Glutamatergic neuron (in vitro differentiated cells): Measurements from ENCODE around the gene ZPBP. TPM values are rescaled to one million over a fixed set of nuclear protein-coding genes. Genes with fewer than 3 reads are reported as not detected.

Source experiments
- DNase-seq: peaks from one replicate; pipeline ENCODE4 v3.0.0; 2022
- H3K27ac Mint-ChIP-seq: one replicate; pipeline ENCODE4 v1.8.0; 2020; ENCODE audit warnings: mild to moderate bottlenecking, mixed read lengths, inconsistent platforms; ENCODE audit not compliant: unreplicated experiment
- H3K27me3 Mint-ChIP-seq: one replicate; pipeline ENCODE4 v1.8.0; 2020; ENCODE audit warnings: mild to moderate bottlenecking, moderate library complexity, mixed read lengths, inconsistent platforms; ENCODE audit not compliant: unreplicated experiment
- H3K36me3 Mint-ChIP-seq: one replicate; pipeline ENCODE4 v1.8.0; 2020; ENCODE audit warnings: mild to moderate bottlenecking, mixed read lengths, inconsistent platforms; ENCODE audit not compliant: unreplicated experiment
- H3K4me1 Mint-ChIP-seq: one replicate; pipeline ENCODE4 v1.8.0; 2020; ENCODE audit warnings: mild to moderate bottlenecking, low read depth, mixed read lengths, inconsistent platforms; ENCODE audit not compliant: unreplicated experiment
- H3K4me3 Mint-ChIP-seq: one replicate; pipeline ENCODE4 v1.8.0; 2020; ENCODE audit warnings: mild to moderate bottlenecking, mixed read lengths, inconsistent platforms; ENCODE audit not compliant: unreplicated experiment
- H3K9me3 Mint-ChIP-seq: one replicate; pipeline ENCODE4 v1.8.0; 2020; ENCODE audit warnings: mild to moderate bottlenecking, moderate library complexity, mixed read lengths, inconsistent platforms; ENCODE audit not compliant: unreplicated experiment
- total RNA-seq: library from RNA; stranded (reverse); fragmentation: NEBNext Ultra II Directional; extraction: Animal tissue kit (Norgen Biotek cat#: 25700); gene quantifications from one replicate; pipeline ENCODE4 v1.2.1, GENCODE V29; 2021; ENCODE audit not compliant: unreplicated experiment
- TF ChIP-seq, protein P1 (sequence below): fragments of 200-600 bp; sonication (generic); IDR thresholded peaks from one replicate; pipeline ENCODE4 v1.5.0; 2021; ENCODE audit not compliant: partially characterized antibody, unreplicated experiment

The ZPBP gene
- total RNA-seq, 1 donor from 2014 or later = not detected

DNA sequence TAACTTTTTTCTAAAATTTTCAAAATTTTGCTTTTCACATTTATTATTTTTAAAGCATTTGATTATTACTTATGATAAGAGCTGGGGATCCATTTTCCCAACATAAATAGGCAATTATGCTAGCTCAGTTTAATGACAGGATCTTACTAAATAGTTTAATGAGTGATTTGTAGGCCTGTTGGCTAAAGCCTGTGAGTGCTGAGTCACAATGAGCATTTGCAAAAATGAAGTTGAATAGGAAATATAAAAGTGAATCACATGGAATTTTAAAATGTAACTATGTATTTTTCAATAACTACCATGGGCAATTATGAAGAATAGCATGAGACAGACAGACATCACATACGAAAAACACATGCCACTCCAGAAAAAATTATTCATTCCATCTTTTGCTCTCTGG lies 45.1 kb upstream of the ZPBP start:
- Mint-ChIP-seq H3K4me3 (no peak overlapping the region), H3K27ac (no peak overlapping the region), H3K27me3 (no peaks in the 10 kb centered on the region), H3K4me1 (no peaks in the 10 kb centered on the region), H3K9me3 (peaks cover 1% of the 10 kb centered on the region), H3K36me3 (no peaks in the 10 kb centered on the region)
- TF ChIP-seq, protein P1, sequence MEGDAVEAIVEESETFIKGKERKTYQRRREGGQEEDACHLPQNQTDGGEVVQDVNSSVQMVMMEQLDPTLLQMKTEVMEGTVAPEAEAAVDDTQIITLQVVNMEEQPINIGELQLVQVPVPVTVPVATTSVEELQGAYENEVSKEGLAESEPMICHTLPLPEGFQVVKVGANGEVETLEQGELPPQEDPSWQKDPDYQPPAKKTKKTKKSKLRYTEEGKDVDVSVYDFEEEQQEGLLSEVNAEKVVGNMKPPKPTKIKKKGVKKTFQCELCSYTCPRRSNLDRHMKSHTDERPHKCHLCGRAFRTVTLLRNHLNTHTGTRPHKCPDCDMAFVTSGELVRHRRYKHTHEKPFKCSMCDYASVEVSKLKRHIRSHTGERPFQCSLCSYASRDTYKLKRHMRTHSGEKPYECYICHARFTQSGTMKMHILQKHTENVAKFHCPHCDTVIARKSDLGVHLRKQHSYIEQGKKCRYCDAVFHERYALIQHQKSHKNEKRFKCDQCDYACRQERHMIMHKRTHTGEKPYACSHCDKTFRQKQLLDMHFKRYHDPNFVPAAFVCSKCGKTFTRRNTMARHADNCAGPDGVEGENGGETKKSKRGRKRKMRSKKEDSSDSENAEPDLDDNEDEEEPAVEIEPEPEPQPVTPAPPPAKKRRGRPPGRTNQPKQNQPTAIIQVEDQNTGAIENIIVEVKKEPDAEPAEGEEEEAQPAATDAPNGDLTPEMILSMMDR = no peak
- DNase-seq = no peak

DNA sequence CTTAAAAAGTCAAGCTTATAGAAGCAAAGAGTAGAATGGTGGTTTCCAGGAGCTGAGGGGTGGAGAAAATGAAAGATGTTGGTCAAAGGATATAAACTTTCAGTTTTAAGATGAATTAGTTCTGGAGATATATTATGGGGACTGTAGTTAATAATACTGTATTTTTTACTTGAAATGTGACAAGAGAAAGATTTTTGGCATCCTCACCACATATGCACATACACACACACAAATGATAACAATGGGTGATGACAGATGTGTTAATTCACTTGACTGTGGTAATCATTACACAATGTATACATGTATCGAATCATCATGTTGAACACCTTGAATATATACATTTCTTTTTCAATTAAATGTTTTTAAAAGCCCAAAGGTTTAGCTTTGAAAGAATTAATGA lies 32.7 kb upstream of the ZPBP start:
- TF ChIP-seq, protein P1 = no peak
- Mint-ChIP-seq H3K36me3 (no peaks in the 10 kb centered on the region), H3K27ac (no peak overlapping the region), H3K4me3 (no peak overlapping the region), H3K27me3 (no peaks in the 10 kb centered on the region), H3K4me1 (no peaks in the 10 kb centered on the region), H3K9me3 (no peaks in the 10 kb centered on the region)
- DNase-seq = no peak

DNA sequence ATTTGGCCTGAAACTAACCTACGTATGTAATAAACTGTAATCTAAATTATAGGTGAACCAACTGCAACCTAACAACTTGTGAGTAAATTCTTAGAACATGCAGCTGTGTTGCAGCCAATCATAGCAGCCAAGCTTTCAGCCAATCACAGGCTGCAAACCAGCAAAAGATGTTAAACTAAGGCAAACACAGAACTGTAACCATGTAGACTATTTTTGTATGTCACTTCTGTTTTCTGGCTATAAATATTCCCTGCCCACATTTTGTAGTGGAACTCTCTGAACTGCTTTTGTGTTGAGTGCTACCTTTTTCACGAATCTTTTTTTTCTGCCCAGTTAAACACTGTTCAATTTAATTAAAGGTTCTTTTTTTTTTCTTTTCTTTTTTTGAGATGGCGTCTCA lies 28.2 kb upstream of the ZPBP start:
- Mint-ChIP-seq H3K4me3 (no peak overlapping the region), H3K27me3 (no peaks in the 10 kb centered on the region), H3K27ac (no peak overlapping the region), H3K36me3 (no peaks in the 10 kb centered on the region), H3K9me3 (no peaks in the 10 kb centered on the region), H3K4me1 (no peaks in the 10 kb centered on the region)
- TF ChIP-seq, protein P1 = no peak
- no peak for DNase-seq

DNA sequence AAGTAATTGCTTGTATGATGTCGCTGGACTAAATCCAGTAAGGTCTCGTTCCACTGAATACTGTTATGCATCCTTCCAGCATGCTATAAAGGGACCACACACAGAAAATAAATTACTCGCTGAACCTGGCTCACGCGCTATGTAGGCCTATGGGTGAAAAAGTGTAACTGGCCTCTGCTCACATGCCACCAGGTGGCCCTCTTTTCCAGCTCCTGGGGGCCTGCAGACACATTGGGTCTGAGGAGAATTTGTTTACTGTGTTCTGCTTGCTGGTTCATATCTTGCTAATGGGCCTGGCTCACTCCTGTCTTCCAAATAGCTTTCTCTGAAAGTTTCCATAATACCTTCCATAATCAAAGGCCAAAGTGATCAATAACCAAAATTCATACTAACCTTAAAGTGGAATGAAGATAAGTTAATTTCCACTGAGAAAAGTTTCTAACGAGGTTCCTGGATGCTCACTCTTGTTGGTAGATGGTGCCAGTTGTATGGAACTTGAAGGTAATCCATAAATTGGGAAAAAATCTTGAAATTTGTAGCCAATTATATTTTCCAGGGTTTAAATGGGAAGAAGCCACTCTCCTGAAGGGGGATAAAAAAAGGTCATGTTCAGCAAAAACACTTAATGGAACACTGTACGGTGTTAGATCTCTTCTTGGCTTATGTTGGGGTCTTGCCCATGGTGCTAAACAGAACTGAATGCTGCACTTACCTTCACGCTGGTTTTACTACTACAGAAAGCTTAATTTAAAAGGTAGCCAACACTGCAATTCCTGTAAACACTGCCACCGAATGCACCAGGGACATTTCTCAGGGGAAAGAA lies 27.0 kb upstream of the ZPBP start:
- Mint-ChIP-seq H3K27ac (no peak overlapping the region), H3K27me3 (no peaks in the 10 kb centered on the region), H3K4me3 (no peak overlapping the region), H3K4me1 (no peaks in the 10 kb centered on the region), H3K9me3 (no peaks in the 10 kb centered on the region), H3K36me3 (no peaks in the 10 kb centered on the region)
- TF ChIP-seq, protein P1 = peak; percentile 17
- peak; percentile 25 for DNase-seq

DNA sequence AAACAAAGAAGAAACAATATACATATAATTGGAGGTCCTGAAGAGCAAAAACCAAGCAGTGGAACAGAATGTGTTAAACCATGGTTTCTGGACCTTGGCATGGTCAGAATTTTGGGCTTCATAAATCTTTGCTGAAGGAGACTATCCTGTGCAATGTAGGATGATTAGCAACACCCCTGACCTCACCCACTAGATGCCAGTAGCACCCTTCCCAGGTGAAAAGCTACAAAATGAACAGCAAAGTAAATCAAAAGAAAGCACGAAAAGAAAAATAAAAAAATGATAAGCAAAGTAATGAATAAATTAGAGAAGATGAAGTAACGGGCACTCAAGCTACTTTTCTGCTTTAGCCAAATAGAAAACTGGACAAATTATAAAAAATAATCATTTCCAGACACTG lies 19.2 kb upstream of the ZPBP start:
- no peak overlapping the region for H3K4me3 Mint-ChIP-seq
- H3K27me3 Mint-ChIP-seq = no peaks in the 10 kb centered on the region
- no peaks in the 10 kb centered on the region for H3K4me1 Mint-ChIP-seq
- H3K9me3 Mint-ChIP-seq = peaks cover 2% of the 10 kb centered on the region
- DNase-seq = no peak
- no peak overlapping the region for H3K27ac Mint-ChIP-seq
- TF ChIP-seq, protein P1 = no peak
- peaks cover 10% of the 10 kb centered on the region for H3K36me3 Mint-ChIP-seq
